LoVo (cell line): ENCODE measurements around the gene SKP1.
A peak's percentile ranks its signal among the peaks of the same experiment; 100 is the strongest.
"Not testable (repeated sequence)": the region's sequence is repeated elsewhere in the genome, so short reads cannot be mapped to it uniquely, and the experiment has no call there.

Source experiments
- DNase-seq: peaks from one replicate; pipeline ENCODE4 v3.0.0-alpha.2; 2016; ENCODE audit warnings: low spot score

The SKP1 gene

DNA sequence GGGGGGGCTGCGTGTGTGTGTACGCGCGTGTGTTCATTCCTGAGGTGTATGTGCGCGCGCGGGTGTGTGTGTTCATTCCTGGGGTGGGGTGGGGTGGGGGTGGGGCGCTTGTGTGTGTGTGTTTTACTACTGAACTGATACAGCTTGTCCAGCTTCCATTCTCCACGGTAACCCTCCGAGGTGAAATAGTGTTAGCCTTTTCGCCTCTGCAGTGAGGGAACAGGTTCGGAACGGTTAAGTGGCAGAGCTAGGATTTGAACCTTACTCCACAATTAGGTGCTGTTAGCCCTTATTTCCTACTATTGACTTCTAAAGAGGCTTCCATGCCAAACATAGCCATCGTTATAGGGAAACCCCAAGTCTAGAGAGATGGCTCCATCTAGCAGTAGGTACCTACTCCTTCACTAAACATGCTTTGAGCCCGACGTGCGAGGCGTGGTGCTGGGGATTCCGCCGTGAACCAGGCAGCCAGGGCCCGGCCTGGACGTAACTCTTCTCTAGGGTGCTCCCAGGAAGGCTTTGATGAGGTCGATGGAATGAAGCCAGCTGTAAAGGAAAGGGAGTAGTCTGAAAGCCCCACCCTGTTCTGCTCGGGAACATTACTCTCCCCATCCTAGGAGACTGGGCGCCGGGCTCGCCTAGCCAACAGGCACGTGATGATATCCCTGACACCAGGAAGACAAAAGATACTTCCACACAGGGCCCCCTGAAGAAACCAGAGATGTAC lies 782 bp upstream of the SKP1 start:
- peak; percentile 89 for DNase-seq

DNA sequence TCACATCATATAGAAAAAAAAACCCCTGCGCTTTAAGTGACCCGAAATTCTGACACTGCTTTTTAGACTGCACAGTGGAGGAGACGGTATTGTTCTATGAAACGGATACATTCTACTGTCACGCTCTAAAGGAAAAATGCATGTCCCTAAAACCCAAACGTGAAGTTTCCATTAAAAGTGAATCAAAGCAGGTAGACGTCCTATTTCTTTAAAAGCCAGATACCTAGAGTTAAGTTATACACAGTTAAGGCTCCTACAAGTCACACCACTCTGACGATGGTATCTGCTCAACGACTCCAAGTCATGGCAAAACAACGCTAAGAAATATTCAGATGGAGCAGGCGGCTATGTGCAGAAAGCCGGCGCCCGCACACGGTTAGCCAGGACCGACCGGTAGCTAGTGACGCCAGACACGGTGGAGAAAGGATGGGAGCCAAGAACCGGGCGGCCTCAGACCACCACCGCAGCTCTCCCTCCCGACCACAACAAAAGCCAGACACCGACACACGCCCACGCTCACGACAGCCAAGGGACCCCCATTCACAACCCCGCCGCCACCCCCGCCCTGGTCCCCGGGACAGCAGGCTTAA lies 734 bp downstream of the SKP1 start:
- DNase-seq: no peak

DNA sequence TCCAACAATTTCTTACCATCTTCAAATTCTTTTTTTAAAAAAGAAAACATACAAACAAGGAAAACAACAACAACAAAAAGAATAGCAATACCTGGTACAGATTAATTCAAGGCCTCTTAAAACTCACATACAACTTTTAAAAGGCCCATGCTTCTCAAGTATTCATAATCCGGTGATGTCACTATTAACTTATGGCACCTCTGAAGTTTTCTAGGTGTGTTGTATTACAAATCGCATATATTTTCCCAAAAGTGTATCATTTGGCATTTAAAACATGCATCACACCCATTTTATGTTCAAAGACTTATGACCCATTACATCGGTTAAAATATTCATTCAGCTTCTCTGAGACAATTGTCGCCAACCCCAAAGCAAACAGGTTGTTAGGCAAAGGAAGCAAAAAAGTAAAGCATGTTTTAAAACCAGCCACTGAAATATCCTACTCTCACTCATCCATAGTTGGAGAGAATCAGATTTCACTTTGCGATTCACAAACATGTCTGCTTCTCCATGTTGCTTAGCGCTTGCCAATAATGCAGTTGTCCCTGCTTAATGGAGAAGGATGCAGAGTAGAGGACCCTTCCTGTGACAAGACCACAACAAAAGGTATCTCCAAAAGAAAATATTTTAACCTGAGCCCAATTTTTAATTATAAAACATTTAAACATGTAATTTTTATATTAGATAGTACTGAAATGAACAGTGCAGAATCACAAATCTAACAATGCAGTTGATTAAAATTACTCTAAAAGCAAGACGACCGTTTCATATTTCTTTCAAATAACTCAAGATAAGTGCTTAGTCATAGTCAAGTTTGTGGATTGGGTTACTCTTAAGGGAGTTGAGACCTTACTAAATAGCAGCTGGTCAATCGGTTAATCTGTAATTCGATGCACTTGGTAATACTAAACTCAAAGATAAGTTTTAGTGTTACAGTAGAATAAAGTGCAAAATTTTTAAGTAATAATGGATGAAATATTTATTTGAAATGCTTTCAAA lies 1.6 kb downstream of the SKP1 start:
- no peak for DNase-seq

- no peak for DNase-seq
Observed at GRCh38 chr5:134171972-134172371, 4.8 kb downstream of the SKP1 start.

GRCh38 chr5:134162592-134162991 lies 14.2 kb downstream of the SKP1 start:
- no peak for DNase-seq

GRCh38 chr5:134161513-134162395 lies 15.0 kb downstream of the SKP1 start:
- no peak for DNase-seq

DNA sequence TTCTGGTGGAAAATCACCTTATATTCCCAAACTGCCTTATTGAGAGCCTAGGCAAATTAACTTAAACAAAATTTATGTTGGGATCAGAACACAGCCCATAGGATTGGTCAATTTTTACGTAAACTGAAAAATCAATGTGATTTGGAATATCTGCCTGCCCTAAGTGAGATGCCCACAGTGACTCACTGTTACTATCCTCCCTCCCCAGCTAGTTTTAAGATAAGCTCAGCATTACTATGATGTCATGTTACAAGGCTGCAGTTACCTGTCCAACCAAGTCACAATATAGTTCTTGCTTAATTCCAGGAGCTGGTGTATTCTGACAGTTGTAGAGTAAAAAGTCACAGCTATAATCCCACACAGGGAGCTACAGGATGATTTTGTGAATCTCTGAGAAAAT lies 23.1 kb downstream of the SKP1 start:
- DNase-seq: no peak

GRCh38 chr5:134153241-134153640 lies 23.5 kb downstream of the SKP1 start:
- no peak for DNase-seq

DNA sequence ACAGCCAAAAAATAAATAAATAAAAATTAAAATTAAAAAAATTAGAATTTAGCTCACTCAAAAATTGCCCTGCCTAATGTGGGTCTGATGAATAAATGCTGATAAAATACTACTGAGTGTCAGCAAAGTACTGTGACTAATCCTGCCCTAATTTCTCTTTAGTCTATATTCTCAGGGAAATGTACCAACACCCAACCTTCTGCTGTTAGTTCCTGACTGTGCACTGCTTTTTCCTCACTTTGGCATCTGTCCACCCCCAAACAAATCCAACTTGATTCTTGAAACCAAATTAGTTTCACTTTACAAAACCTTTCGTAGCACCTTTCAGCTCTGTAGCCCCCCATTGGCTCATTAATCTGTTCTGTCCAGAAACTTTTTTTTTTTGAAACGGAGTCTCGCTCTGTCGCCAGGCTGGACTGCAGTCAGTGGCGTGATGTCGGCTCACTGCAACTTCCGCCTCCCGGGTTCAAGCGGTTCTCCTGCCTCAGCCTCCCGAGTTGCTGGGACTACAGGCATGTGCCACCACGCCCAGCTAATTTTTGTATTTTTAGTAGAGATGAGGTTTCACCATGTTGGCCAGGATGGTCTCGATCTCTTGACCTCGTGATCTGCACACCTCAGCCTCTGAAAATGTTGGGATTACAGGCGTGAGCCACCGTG lies 24.4 kb downstream of the SKP1 start:
- not testable (repeated sequence) for DNase-seq

DNA sequence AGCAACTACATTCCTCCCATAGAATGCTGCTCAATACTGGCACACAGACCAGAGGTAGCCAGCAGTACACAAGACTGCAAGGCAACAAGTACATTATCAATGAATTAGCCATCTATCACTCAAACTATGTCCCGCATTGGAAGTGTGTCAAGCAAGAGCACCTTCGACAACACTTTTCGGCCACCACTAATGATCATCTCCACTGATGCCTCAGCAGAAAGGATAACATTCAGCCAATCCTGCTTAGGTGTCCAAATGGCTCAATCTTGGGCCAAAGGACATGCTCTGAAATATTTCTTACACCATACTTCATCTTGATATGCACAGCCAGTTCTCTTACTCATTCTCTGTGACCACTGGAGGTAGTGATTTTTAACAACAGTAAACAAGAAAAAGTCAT lies 25.0 kb downstream of the SKP1 start:
- no peak for DNase-seq

- no peak for DNase-seq
Observed at GRCh38 chr5:134149571-134150303, 27.0 kb downstream of the SKP1 start.

DNA sequence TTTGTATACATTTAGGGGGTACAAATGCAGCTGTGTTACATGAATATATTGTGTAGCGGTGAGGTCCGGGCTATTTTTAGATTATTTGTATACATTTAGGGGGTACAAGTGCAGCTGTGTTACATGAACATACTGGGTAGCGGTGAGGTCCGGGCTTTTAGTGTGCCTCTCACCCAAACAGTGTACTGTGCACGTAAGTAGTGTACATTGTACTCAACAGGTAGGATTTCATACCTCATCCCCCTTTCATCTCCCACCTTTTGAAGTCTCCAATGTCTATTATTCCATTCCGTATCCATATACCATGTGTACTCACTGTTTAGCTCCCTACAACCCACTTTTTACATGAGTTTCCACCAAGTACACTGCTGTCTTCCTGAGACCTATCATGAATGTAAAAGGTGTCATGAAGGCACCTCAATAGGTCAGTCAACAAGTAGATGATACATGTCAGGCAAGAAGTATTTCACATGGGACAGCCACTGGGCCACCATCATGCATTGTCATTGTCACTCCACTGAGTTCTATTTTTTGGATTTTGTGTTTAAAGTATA lies 27.7 kb downstream of the SKP1 start:
- DNase-seq: no peak

GRCh38 chr5:134148316-134148715 lies 28.4 kb downstream of the SKP1 start:
- DNase-seq: no peak

DNA sequence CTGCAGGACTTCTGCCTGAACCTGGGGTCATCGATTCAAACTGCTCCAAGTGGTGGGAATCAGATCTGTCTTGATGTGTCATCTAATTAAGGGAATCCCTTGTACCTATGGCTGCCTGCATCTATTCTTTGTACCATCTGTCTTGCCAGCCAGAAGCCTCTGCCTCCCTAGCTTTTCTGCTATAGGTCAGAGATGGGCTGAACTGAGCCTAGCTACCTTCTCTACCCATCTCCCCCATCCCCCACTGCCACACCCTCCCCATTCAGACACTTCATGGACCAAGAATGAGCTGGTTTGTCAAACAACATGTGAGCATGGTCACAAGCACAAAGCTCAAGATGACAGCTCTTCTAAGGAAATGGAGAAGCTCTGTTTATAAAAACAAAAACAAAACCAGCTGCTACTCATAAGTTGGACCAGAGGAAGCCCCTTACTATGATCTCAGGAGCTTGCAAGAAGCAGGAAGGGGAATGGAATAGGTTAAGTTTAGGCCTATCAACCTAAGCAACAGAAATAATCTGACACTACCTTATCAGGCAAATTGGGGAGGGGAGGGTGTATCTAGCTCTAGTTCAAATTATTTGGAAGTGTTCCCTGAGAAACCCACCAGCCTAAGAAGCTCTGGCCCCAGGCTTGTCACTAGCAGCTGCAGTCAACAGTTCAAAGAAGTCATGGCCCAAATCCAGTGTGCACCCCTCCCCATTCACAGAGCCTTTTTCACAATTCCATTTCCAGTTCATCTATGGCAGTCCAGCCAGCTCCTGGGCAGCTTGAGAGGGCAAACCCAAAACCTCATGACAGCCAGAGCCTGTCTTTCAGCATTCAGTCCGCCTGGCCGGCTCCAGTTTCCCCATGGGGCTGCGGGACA lies 29.9 kb downstream of the SKP1 start:
- no peak for DNase-seq

DNA sequence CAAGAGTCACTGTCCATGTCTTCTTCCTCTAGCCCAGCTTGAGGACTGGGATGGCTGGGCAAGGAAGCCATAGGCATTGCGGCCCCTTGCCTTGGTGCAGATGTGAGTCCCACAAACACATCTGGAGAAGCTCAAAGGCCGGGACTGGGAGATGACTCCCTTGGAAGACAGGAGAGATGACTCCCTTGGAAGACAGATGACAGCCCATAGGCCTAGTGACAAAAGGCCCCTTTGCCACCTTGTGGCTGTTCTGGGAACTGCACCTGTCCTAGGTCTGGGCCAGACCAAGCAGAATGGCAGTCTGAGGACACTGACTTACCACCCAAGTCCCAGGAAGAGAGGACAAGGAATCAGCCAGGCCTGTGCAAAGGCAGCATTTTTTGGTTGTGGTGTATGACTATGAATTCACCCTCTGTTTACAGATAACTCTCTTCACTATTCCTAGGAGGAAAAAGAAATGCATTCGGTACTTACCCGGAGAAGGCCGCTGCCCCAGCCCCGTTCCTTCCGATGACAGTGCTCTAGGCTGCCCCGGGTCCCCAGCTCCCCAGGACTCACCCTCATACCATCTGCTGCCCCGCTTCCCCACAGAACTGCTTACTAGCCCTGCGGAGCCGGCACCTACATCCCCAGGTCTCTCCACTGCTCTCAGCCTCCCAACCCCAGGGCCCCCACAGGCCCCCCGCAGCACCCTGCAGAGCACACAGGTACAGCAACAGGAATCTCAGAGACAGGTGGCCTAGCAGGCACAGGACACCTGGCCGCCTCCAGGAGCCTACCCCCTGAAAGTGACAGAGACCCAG lies 30.8 kb downstream of the SKP1 start:
- DNase-seq: peak; percentile 68

DNA sequence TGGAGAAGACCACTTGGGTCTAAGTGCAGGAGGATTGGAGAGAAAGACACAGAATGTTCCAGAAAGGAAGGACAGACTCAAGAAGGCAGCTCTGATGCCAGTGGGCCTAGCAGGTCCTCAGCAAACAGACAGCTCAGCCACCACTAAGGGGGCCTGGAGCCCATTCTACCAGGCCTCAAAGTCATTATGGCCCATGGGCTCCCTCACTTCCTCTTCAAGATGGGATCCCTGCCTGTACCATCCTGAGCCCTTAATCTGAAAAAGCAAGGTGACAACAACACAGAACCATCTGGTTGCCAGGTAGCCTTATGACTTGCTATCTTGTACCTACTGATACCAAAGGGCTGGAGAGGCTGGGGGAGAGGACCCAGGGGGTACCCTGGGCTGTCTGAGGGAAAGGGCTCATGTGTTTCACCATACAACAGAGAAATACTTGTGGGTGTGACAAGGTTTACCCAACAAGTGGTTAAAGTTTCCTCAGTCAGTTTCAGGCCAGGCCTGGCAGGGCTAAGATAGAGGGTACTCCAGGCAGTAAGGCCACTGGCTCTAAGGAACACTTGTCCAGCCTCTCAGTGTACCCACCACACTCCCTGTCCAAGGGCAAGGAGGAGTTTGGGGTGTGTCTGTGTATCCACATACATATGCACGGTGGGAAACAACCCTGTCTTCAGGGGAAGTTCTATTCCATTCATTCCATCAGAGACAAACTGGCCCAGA lies 31.6 kb downstream of the SKP1 start:
- DNase-seq: no peak
